HAP-1 (cell line): ENCODE measurements around the gene LRP10.
"Not testable (repeated sequence)": the region's sequence is repeated elsewhere in the genome, so short reads cannot be mapped to it uniquely, and the experiment has no call there.

Experiments
- DNase-seq, 2 experiments: peaks; one replicate each; pipeline ENCODE4 v3.0.0-alpha.2; 2016 to 2020; ENCODE audit warnings: low spot score in 2 of 2
- H3K27me3 ChIP-seq: fragments of 250-450 bp; sonication (Bioruptor Pico); 2 replicates; pipeline ENCODE4 v1.5.1; 2020; ENCODE audit warnings: low read depth, mild to moderate bottlenecking, moderate library complexity
- H3K36me3 ChIP-seq: fragments of 250-450 bp; sonication (Bioruptor Pico); replicated peaks from 2 replicates; pipeline ENCODE4 v1.5.1; 2020; ENCODE audit warnings: mild to moderate bottlenecking
- H3K4me1 ChIP-seq: fragments of 250-450 bp; sonication (Bioruptor Pico); 2 replicates; pipeline ENCODE4 v1.5.1; 2020; ENCODE audit warnings: mild to moderate bottlenecking
- H3K4me3 ChIP-seq: fragments of 250-450 bp; sonication (Bioruptor Pico); 2 replicates; pipeline ENCODE4 v1.5.1; 2020; ENCODE audit warnings: mild to moderate bottlenecking, moderate library complexity
- H3K9me3 ChIP-seq: fragments of 250-450 bp; sonication (Bioruptor Pico); 2 replicates; pipeline ENCODE4 v1.5.1; 2020; ENCODE audit warnings: mild to moderate bottlenecking, moderate library complexity
- in situ Hi-C: fragments of 300-500 bp; cut with MboI; formaldehyde crosslinking; loops from 3 replicates; pipeline ENCODE4 v1.14.3; 2020; ENCODE audit warnings: low sequenced_read_pairs, inconsistent platforms, mixed read lengths

Gene LRP10

DNA sequence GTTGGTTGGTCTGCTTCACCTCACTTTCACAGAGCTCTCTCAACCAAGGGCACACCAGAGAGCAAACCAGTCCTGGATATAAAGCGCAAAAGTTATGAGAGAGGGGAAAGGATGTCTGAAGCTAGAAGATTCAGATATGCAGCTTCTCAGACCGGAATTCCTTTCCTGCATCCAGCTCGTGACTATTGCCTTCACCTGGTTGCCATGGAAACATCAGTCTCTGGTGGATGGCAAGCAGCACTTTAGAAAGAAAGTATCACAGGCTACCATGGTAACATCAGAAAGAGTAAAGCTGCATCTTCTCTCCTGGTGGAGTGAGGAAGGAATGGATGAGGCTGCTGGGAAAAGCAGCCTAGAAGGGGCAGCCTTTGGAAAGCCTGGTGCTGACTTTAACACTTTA lies 25.2 kb downstream of the LRP10 start:
- H3K27me3 ChIP-seq: no peaks in the 10 kb centered on the region
- H3K9me3 ChIP-seq: no peaks in the 10 kb centered on the region
- DNase-seq: no peak
- in situ Hi-C loops: no loop called here
- H3K4me1 ChIP-seq: peaks cover 16% of the 10 kb centered on the region
- H3K36me3 ChIP-seq: peaks cover 22% of the 10 kb centered on the region
- H3K4me3 ChIP-seq: no peak overlapping the region

DNA sequence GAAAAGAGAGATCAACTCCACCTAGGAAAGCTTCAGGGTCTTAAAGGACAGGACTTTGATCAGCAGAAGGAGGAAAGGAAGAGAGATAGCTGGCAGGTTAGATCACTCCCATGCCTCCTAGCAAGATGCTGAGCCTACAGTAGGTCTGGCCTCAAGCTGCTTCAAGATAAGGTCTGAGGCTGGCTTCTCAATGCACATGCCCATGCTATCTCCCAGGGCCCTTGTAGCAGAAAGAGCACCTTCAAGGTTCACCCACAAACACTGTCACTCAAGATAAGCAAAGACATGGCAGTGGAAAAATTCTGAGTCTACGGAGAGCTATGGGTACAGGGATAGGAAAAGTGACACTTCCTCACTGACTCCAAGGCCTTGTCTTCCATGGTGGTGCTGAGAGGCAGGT lies 25.8 kb downstream of the LRP10 start:
- Histone ChIP-seq H3K4me3 (no peak overlapping the region), H3K36me3 (peaks cover 28% of the 10 kb centered on the region), H3K27me3 (no peaks in the 10 kb centered on the region), H3K9me3 (no peaks in the 10 kb centered on the region), H3K4me1 (peaks cover 16% of the 10 kb centered on the region)
- in situ Hi-C loops: no loop called here
- no peak for DNase-seq

DNA sequence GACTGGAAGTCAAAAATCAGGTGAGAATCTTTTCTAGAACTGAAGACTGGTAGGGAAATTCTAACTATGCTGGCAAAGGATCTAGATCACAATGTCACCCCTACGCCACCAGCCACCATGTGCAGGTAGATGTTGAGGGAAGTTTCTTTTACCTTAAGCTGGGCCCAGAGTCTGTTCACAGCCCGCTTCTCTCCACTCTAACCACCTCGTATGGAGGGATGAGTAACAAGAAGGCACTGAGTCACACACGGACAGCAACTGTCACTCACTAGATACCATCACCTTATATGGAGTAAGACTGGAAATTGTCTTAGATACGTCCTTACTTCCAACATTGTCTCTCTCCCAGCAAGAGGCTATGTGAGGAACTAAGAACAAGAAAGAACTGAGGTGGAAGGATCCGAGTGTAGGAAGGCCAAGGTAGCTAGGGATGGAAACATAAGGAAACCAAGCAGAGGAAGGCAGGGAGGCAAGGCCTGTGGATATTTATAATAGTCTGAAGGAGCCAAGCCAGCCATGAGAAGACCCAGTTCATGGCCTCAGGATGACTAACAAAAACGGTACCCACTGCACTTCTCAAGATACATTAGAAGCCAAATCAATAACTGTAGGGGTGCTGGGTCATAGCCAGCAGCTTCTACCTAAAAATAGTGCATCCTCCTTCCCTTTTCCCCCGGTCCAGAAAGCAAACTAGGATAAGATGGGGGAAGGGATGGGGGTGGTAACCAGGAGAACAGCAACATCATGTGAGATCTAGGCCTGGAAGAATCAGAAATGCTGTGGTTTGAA lies 27.0 kb downstream of the LRP10 start:
- Histone ChIP-seq H3K9me3 (no peaks in the 10 kb centered on the region), H3K4me1 (peaks cover 16% of the 10 kb centered on the region), H3K4me3 (no peak overlapping the region), H3K27me3 (no peaks in the 10 kb centered on the region), H3K36me3 (peaks cover 37% of the 10 kb centered on the region)
- DNase-seq: no peak
- in situ Hi-C loops: no loop called here

DNA sequence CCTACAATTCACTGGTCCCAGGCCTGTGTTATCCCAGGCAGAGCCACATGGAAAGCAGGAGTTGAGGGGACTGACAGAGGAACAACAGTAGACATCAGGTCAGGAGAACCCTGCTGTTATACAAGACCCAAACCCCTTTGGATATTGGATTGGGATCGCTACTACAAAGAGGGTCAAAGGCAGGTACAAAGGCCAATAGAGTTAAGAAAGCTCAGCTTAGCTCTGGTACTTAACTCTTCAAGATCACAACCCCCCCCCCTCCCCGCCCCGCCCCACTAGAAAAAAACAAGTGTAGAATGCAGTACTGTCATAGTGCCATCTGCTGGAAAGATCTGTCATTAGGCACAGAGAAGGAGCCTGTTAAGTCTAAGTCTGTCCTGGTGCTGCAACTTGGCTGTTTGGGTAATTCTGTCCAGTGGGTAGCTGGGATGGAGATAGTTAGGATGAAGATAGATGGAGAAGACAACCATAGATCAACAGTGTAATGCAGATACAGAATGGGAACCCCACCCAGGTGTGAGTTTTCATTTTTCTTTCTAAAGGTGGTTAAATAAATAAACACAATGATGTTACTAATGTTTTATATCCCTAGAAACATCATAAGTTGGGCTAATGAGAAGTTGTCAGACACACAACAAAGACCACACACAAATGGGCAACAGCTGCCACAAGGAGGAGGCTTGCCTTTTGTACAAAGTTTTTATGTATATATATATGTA lies 28.7 kb downstream of the LRP10 start:
- Histone ChIP-seq H3K4me3 (no peak overlapping the region), H3K4me1 (peaks cover 16% of the 10 kb centered on the region), H3K36me3 (peaks cover 53% of the 10 kb centered on the region), H3K9me3 (no peaks in the 10 kb centered on the region), H3K27me3 (no peaks in the 10 kb centered on the region)
- in situ Hi-C loops: no loop called here
- peak; percentile 55 to 69 for DNase-seq

DNA sequence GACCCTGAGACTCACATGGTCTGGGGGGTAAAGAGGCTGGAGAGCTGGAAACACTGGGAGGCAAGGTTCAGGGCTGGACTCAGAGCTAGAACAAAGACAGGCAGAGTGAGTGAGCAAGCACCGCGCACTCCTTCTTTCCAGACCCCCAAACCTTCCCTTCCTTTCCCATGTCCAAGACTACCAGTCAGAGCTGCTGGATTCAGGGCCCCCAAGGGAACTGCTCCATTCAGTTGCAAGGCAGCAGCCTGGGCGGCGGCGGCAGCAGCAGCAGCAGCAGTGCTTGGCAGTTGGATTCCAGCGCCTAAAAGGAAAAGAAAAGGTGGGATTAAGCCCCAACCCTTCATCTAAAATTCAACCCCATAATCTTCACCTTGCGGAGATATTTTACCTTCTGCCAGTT lies 30.3 kb downstream of the LRP10 start:
- peaks cover 69% of the 10 kb centered on the region for H3K36me3 ChIP-seq
- no peak for DNase-seq
- in situ Hi-C loops: no loop called here
- H3K4me3 ChIP-seq: no peak overlapping the region
- no peaks in the 10 kb centered on the region for H3K27me3 ChIP-seq
- no peaks in the 10 kb centered on the region for H3K9me3 ChIP-seq
- H3K4me1 ChIP-seq: peaks cover 16% of the 10 kb centered on the region

DNA sequence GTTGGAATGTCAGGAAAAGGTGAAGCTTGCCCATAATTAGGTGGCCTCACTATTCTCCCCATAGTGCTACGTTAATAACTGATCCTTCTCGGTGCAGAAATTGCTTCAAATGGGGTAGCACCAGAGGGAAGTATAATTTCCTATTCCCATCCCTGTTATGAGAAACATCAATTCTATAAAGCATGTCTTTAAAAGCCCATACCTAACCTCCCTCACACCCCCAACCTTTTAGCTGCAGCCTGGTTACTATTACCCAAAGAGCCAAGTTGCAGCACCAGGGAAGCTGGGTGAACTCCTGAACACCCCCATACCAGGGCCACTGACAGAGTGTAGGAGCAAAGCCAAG lies 32.2 kb downstream of the LRP10 start:
- Histone ChIP-seq H3K4me3 (no peak overlapping the region), H3K36me3 (peaks cover 85% of the 10 kb centered on the region), H3K9me3 (no peaks in the 10 kb centered on the region), H3K4me1 (peaks cover 16% of the 10 kb centered on the region), H3K27me3 (no peaks in the 10 kb centered on the region)
- DNase-seq: no peak
- in situ Hi-C loops: no loop called here

DNA sequence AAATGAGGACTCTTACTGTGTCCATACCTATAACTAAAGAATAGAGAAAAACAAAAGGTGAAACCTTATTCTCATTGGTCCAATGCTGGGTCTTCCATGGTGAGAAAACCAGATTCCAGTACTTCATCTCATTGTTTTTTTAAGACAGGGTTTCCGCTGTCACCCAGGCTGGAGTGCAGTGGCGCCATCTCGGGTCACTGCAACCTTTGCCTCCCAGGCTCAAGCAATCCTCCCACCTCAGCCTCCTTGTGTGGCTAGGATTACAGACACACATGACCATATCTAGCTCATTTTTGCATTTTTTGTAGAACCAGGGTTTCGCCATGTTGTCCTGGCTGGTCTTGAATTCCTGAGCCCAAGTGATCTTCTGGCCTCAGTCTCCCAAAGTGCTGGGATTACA lies 34.1 kb downstream of the LRP10 start:
- in situ Hi-C loops: no loop called here

DNA sequence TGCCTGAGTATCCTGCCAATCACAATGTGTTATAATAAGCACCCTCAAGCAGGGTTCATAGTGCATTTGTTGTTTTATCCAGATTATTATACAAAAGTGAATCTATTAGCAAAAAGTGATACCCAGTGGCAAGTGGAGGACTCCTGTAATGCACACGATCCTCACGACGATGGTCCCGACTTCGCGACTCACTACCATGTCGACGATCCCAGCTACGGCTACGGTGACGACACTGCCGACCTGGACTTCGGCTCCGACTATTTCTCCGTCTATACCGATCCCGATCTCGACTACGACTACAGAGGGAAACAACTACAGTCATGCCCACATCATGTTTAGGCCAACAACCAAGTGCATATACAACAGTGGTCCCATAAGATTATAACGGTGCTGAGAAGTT lies 34.5 kb downstream of the LRP10 start:
- no peak overlapping the region for H3K4me3 ChIP-seq
- H3K9me3 ChIP-seq: no peaks in the 10 kb centered on the region
- in situ Hi-C loops: no loop called here
- no peak for DNase-seq
- H3K36me3 ChIP-seq: peaks cover 91% of the 10 kb centered on the region
- H3K4me1 ChIP-seq: no peaks in the 10 kb centered on the region
- no peaks in the 10 kb centered on the region for H3K27me3 ChIP-seq

More for the DNA sequence above, 34.1 kb downstream of the LRP10 start:
- DNase-seq: no peak
- Histone ChIP-seq H3K4me3 (no peak overlapping the region), H3K36me3 (peaks cover 91% of the 10 kb centered on the region), H3K4me1 (no peaks in the 10 kb centered on the region), H3K9me3 (no peaks in the 10 kb centered on the region), H3K27me3 (no peaks in the 10 kb centered on the region)

DNA sequence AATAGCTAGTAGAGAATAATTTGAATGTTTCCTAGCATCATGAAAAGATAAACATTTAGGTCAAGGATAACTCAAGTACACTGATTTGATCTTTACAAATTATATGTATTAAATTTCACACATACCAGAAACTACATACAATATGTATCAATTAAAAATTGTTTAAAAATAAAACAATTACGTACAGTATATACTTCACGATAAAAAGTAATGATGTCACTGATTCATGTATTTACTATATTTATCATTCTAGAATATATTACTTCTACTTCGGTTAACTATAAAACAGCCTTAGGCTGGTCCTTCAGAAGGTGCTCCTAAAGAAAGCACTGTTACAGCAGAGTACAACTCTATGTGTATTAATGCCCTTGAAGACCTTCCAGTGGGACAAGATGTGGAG lies 35.9 kb downstream of the LRP10 start:
- peaks cover 82% of the 10 kb centered on the region for H3K36me3 ChIP-seq
- H3K4me3 ChIP-seq: no peak overlapping the region
- H3K4me1 ChIP-seq: no peaks in the 10 kb centered on the region
- no peaks in the 10 kb centered on the region for H3K9me3 ChIP-seq
- in situ Hi-C loops: no loop called here
- no peaks in the 10 kb centered on the region for H3K27me3 ChIP-seq
- DNase-seq: no peak

DNA sequence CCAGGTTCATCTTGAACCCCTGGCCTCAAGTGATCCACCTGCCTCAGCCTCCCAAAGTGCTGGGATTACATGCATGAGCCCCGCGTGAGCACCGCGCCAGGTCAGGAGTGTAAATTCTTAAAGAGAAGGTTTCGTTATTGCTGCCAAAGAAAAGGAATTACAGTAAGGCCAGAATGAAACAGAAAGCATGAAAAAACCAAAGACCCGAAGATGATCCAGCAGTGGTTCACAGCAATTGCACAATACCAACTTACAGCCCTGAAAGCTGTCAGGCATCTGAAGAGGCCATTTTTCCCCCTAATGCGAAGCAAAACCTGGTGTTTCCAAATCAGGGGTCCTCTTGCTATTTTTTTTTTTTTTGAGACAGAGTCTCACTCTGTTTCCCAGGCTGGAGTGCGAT lies 37.1 kb downstream of the LRP10 start:
- in situ Hi-C loops: no loop called here
- Histone ChIP-seq H3K9me3 (no peaks in the 10 kb centered on the region), H3K4me3 (no peak overlapping the region), H3K36me3 (peaks cover 73% of the 10 kb centered on the region), H3K27me3 (no peaks in the 10 kb centered on the region), H3K4me1 (no peaks in the 10 kb centered on the region)
- no peak for DNase-seq

DNA sequence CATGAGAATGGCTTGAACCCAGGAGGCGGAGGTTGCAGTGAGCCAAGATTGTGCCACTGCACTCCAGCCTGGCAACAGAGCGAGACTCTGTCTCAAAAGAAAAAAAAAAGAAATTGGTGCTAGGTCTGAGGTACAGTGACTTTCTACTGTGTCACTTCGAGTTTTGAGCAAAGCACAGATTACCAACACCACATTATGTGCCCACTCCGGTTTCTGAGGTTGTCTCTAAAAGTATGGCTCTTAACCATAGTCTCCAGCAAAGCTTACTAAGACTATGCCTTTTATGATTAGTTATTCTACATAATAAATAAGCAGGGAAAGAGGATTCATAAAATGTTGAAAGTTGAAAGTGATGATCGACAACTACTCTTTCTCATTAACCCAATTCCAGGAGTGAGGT lies 39.4 kb downstream of the LRP10 start:
- Histone ChIP-seq H3K9me3 (no peaks in the 10 kb centered on the region), H3K4me1 (no peaks in the 10 kb centered on the region), H3K36me3 (peaks cover 54% of the 10 kb centered on the region), H3K27me3 (no peaks in the 10 kb centered on the region), H3K4me3 (no peak overlapping the region)
- in situ Hi-C loops: no loop called here
- DNase-seq: no peak

DNA sequence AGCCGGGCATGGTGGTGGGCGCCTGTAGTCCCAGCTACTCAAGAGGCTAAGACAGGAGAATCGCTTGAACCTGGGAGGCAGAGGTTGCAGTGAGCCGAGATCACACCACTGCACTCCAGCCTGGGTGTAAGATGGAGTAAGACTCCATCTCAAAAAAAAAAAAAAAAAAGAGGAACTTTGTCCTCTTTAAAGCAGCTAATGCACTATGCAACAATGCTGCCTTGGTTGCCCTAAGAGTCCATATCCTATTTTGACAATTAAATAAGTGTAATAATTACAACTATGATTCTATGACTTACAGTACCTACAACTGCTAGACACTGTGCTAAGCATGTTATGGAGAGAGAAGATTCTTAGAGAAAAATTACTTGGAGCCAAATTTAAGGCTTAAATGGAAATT lies 43.3 kb downstream of the LRP10 start:
- H3K4me3 ChIP-seq, H3K27me3 ChIP-seq, H3K9me3 ChIP-seq, DNase-seq, in situ Hi-C loops: not testable (repeated sequence)
- peaks cover 30% of the 10 kb centered on the region for H3K36me3 ChIP-seq
- H3K4me1 ChIP-seq: peaks cover 17% of the 10 kb centered on the region

DNA sequence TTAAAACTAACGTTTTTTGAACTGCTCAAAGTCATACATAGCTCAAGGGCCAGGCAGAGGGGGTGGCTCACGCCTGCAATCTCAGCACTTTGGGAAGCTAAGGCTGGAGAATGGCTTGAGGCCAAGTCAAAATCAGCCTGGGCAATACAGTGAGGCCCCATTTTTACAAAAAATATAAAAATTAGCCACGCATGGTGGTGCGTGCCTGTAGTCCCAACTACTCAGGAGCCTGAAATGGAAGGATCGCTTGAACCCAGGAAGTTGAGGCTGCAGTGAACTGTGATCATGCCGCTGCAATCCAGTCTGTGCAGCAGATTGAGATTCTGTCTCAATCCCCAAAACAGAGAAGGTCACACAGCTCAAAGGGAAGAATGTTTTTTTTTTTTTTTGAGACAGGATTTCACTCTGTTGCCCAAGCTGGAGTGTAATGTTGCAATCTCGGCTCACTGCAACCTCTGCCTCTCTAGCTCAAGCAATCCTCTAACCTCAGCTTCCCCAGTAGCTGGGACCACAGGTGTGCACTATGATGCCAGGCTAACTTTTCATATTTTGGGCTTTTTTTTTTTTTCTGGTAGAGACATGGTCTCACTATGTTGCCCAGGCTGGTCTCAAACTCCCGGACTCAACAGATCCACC lies 44.5 kb downstream of the LRP10 start:
- Histone ChIP-seq H3K27me3 (no peaks in the 10 kb centered on the region), H3K9me3 (no peaks in the 10 kb centered on the region), H3K36me3 (peaks cover 34% of the 10 kb centered on the region), H3K4me1 (peaks cover 17% of the 10 kb centered on the region), H3K4me3 (no peak overlapping the region)
- no peak for DNase-seq
- in situ Hi-C loops: no loop called here
